ENCODE results near the gene IPP.

DNA sequence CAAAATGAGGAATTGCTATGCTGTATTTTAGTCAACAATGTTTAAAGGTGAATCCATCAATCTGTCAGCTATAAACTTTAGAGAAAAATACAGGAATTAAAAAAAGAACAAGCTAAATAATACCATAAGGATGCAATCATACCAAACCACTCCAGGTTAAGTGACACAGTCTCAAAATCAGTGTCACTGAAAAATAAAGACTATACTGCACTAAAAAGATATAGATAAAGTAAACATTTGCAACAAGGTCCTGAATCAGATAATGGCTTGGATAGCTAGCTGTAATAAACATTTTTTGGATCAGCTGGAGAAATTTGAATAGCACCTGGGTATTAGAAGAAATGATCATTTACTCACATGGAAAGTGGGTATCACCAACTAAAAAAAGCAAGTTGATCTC, 72.0 kb downstream of the IPP start:
- TF ChIP-seq POLR2A (IDR thresholded peaks at IDR 0.05; ENCODE audit: low read depth, low read length) (no peak), SPI1 (IDR thresholded peaks at IDR 0.05; ENCODE audit: low read depth, low read length) (no peak), POLR2AphosphoS5 (IDR thresholded peaks at IDR 0.05; ENCODE audit: low read depth, low read length) (no peak), TAF1 (IDR thresholded peaks at IDR 0.05; ENCODE audit: low read depth, low read length) (no peak), POU2F2 (IDR thresholded peaks at IDR 0.05; ENCODE audit: low read depth, low read length) (no peak)
